ENCODE results near the gene SGMS1.
"Not testable (repeated sequence)": the region's sequence is repeated elsewhere in the genome, so short reads cannot be mapped to it uniquely, and the experiment has no call there.

Gene SGMS1

DNA sequence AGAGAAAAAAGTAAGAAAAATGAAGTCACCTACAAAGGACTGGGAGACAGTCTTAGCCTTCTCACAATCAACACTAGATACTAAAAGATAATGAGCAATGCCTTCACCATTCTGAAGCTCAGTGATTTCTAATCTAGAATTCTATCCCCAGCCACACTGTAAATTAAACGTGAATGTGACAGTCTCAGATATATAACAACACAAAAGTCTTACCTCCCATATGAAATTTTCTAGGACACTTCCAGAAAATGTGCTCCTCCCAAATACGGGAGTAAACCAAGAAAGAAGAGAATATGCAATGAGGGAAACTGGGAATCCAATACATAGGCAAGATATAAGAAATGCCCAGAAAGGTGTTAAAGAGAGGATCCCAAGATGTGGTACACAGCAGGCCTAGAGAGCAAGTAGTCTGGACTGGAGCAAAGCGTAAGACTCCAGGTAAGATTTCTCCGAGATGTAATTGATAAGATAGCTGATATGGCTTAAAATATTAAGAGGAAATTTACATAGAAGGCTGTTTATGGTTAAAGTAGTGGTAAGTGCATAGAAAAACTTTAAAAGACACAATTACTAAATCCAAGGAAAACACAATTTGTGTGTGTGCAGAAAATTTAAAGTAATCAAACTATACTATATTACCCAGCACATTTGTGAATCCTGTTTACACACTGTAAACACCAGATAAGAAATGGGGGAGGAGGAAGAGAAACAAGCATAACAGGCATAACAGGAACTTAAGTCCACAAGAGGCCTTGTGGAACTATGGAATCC lies 44.1 kb downstream of the SGMS1 start:
- no peak for DNase-seq

DNA sequence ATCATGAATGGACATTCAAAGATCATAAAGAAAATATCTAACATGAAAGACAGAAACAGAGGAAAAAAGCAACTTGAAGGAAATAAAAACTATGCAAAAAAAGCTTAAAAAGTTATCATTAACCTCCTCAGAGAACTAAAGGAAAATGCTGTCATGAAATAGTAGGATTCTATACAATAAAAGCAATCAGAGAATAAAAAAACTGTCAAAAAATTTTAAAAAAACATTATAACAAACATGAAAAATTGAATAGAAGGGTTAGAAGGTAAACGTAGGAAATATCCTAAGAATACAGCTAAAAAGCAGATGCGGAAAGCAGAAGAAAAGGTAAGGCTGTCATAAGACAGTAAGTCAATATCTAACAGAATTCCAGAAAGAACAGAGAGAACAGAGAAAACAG lies 44.8 kb downstream of the SGMS1 start:
- no peak for DNase-seq

DNA sequence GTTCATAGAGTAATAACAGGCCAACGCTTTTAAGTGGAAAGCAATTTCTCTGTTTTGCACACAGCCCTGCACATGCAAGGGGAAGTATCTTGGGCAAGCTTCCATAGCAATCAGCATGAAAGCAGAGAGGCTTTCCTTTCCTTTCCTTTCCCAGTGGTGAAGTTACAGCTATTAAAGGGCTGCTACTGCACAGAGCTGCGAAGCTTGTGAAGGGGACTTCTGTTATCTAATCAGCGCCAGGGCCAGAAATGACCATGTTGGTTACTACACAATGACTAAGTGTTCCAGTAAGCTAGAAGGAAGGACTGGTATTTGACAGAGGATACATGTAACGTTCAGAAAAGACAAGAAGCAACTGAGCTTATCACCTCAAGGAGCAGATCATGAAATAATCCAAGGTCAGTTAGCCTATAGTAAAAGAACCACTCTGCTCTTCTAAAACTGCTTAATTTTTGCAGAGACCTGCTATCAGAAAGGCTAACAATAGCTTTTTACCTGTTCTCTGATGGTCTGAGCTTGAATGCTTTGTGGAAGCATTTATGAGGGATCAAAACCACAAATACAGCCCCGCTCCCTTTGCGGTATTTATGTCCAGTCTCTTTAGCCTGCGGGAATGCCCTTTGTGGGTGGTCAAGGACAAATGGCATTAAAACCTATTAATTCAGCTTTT lies 45.9 kb downstream of the SGMS1 start:
- no peak for DNase-seq

DNA sequence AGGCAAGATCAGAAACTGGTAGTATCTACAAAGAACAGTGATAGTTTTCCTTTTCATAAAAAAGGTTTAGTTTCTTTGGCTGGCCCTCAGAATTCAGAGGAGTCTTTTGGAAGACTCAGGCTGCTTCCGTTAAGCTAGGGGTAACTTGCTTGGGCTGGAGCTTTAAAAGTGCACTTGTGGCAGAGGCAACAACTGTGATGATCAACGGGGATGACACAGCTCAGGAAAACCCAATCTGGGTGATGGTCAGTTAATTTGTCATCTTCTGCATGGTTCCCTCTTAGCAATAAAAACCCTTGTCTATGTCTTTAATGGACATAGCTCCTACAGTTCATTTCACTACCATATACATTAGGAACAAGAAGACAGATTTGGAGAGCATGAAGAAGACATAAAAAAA lies 46.7 kb downstream of the SGMS1 start:
- DNase-seq: no peak

DNA sequence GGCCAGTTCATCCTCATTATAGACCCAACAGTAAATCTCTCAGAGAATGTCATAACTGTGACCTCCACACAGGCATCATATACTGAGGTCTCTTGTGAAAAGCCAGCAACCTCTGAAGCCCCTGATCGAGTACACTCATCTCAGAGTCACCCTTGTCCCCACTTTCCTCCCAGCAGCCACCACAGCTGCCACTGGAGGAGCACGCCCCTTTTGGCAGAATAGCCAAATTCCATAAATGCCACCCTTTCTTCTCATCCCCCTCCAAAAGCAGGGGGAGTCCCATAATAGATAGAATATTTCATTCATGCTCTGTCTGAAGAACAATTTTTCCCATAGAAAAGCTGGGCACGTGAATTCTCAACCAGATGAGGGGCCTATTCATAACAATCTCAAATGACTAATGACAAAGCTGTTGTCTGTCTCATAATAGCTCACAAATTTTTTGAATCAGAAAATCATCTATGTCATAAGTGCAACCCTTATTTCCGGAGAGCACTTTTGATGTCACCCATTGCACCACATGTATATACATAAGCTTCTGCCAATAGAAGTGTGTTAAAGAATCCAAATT lies 47.4 kb downstream of the SGMS1 start:
- DNase-seq: no peak

DNA sequence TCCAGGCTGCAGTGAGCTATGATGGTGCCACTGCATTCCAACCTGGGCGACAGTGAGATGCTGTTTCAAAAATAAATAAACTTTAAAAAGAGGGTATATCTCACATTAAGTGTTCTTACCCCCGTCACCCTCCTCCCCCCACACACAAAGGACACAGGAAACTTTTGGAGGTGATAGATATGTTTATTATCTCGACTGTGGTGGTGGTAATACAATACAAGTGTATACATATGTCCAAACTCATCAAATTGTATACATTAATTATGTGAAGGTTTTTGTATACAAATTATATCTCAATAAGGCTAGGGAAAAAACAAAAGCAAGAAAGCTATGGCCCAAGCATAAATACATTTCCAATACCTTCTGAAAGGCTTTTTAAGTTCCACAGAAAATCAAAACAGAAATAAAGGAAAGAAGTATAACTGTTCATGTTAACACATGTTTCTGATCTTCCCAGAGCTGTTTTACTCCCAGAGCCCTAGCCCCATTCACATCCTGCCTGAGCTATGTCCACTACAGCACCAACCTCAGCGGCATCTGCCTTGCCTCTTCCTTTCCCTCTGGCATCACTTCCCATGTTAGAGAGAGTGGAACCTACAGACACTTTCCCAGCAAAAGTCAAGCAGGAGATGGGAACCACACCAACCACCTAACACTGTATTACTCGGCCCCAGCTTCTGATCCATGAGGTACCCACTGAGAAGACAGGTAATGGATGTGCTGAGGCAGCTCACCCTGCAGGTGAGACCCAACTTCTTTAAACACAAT lies 48.1 kb downstream of the SGMS1 start:
- no peak for DNase-seq

DNA sequence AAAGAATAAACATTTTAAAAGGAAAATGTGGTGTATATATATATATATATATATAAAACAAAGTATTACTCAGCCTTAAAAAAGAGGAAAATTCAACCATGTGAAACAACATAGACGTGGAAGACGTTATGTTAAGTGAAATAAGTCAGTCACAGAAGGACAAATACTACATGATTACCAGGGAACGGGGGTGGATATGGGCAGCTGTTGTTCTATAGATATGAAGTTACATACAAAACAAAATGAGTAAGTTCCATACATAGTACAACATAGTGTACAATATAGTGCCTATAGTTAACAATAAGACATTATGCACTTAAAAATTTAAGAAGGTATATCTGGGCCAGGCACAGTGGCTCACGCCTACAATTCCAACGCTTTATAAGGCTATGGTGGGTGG lies 48.8 kb downstream of the SGMS1 start:
- DNase-seq: no peak

DNA sequence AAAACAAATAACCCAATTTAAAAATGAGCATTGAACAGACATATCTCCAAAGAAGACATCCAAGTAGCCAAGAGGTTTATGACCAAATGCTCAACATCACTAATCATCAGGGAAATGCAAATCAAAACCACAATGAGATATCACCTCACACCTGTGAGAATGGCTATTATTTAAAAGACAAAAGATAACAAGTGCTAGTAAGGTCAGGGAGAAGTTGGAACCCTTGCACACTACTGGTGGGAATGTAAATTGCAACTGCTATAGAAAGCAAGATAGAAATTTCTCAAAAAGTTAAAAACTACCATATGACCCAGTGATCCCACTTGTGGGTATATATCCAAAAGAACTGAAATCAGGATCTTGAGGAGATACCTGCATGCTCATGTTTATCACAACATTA lies 49.5 kb downstream of the SGMS1 start:
- DNase-seq: no peak

DNA sequence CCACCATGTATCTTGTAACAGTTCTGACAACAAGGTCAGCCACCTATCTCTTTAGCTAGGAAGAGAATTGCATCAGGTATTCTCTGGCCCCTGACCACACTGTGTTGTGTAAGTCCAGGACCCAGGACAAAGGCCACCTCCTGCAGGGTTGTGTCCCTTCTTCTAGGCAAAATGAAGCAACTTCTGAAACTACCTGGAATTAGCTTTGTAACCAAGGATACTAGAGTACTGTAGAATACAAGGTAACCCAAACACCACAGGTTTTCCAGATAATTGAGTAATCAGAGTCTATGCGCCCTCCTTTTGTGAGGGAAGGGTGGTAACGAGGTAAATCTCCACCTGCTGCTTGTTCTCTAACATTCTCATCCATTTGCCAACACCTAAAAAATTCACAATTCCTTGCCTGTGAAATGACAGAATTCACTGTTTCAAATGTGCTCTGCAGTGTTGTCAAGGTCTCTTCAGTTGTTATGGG lies 51.7 kb downstream of the SGMS1 start:
- DNase-seq: no peak

DNA sequence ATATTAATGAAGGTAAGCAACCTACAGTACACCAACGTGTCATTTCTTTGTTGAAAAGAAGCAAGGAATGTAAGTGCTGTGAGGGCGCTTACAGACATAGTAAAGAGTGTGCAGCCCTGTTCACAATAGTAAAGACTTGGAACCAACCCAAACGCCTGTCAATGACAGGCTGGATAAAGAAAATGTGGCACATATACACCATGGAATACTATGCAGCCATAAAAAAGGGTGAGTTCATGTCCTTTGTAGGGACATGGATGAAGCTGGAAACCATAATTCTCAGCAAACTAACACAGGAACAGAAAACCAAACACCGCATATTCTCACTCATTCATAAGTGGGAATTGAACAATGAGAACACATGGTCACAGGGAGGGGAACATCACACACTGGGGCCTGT lies 55.0 kb downstream of the SGMS1 start:
- DNase-seq: not testable (repeated sequence)

DNA sequence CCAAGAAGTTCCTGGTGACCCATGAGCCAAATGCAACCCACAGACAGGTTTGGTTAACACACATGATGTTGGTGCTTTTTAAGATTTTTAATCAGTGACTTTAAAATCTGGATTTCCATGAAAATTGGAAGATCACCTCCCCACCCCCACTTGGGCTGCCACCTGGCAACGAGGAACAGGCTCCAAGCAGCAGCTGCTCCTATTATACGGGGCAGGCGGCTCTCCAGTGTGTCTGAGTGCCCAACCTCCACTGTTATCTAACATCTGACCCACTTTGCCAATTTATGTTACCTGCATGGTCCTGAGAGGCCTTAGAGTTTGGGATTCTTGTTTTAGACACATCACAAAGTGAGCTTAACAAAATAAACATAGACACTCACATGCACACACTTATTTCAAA lies 56.4 kb downstream of the SGMS1 start:
- no peak for DNase-seq

DNA sequence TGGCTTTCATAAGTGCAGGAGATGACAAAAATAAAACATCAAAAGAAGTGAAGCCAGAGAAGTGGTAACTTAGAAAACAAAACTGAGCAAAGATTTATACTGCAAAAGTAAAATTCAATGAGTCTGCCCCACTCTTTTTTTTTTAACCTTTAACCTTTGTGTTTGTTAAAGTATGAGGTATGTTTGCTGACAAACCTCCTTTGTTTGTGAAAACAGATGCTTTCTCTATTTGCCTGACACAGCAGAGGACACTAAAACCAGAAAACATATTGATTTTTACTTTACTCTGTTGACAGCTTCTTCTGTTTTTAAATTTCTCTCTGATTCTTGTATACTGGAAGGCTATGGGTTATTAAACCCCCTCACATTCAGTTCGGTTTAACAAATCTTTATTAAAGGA lies 57.6 kb downstream of the SGMS1 start:
- no peak for DNase-seq

DNA sequence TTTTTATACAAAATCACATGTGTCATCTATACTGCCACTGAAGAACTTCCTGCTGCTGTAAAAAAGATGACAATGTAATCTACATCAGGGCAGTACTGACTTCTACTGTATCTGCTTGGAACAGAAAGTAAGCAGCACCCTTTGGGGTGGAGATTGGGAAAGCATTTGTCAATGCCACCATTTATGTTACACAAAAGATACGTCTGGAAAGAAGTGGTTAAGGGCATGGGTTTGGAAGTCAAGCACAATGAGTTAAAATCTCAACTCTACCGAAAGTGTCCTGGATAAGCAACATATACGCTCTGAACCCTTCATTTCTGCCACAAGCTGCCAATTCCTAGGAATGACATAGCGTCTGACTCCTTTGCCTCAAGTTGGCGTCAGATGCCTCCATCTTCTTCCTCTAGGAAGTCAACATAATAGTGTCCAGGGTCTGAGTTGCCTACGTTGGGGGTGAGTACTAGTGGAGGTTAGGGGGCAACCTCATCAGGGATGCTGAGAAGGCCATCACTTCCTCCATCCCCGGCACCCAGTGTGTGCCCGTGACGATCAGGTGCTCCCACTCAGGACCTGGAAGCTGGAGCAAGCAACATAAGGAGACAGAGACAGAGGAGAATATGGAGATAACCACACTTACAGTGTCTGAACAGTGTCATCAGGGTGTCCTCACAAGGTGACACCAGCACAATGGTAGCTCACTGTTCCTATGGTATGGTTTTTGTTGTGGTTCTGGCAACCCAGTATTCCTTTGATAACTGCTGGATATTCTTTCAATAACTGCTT lies 58.3 kb downstream of the SGMS1 start:
- DNase-seq: no peak

DNA sequence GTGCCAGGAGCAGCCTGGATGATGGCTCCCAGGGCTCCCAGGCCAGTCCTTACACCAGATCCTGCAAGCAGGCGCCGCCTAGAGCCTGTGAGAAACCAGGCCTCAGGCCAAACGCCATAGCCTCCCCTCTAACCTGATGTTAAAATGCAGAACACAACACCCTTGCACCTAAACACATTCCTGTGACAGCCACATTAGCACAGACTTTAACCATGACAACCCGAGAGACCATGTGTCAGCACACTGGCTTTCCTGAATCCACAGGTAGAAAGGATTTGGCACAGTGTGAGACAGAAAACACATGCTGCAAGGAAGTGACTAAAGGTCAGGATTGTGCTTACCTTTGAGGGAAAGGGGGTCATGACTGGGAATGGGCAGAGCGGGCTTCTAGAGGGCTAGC lies 59.9 kb downstream of the SGMS1 start:
- no peak for DNase-seq

DNA sequence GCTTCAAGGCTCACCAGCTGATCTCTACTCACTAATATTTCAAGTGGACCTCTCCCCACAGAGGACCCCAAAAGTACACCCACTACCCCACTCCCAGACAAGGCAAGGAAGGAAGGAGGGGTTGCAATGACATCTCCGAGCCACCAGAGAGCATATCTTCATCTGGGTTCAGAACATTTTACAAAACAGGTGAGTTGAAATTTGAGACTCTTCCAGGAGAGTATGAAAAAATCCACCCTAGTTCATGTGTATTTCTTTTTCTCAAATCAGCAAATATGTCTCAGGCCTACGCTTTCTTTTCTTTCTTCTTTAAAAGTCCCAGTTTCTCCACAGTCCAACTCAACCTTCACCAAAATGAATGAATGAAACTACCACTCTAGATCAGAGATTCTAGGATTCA lies 61.9 kb downstream of the SGMS1 start:
- DNase-seq: no peak

DNA sequence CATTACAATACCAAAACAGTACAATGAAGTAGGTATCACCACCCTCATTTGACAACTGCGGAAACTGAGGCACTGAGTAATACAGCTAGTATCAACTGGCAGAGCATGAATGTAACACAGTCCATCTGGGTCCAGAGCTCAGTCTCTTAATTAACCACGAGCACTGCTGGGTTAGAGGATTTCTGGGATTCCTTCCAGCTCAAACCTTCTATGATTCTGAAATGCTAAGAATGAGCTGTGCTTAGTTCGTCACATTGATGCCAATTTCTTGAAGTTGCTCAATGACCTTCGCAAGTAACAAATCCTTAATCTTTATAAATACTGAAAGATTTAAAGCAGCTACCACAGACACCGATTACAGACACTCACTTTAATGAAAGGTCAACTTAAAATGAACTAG lies 62.5 kb downstream of the SGMS1 start:
- DNase-seq: no peak

DNA sequence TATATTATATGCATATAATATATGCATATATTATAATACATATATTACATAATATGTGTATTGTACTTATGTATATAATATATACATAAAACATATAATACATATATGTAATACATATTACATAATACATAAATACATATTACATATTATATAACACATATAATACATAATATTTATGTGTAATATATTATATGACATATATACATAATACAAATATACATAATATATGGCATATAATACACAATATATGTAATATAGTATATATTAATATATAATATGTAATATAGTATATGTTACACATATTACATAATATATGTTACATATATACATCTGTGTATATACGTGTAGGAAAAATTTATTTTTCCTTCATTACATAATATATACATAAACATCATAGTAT lies 63.4 kb downstream of the SGMS1 start:
- DNase-seq: no peak

DNA sequence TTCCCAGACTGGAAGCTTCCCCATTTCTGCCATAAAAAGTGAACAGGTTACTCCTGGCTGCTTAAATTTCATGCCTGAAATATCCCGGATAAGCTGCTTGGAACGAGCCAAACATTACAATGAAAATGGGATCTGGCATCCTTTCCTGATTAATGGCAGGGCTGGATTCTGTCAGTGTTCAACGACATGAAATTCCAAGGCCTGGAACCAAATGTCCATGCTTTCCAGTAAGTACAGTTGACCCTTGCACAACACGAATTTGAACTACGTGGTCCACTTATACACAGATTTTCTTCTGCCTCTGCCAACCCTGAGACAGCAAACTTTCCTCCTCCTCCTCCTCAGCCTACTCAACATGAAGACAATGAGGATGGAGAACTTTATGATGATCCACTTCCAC lies 65.4 kb downstream of the SGMS1 start:
- no peak for DNase-seq

DNA sequence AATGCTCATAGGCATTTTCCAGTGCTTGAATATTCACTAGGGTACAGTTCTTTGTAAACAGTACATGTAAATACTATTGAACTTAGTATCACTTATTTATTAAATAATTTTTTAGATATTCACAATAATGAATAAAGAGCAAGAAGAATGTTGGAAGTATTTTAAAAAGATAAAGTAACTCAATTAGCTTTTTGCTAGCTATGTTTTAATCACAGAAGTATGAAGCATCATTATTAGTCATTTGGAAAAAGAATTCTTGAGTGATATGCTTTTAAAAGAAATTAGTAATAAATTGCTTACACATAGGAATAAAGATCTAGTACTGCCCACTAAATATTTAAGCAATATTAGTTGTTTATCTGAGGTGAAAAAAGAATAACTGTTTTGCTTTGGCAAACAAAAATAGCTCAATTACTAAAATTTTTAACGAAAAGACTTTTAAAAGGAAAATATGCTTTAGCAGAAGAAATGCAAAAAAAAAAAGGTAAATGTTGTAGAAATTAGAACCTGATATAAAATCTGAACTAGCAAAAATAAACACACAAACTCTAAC lies 66.5 kb downstream of the SGMS1 start:
- DNase-seq: no peak

DNA sequence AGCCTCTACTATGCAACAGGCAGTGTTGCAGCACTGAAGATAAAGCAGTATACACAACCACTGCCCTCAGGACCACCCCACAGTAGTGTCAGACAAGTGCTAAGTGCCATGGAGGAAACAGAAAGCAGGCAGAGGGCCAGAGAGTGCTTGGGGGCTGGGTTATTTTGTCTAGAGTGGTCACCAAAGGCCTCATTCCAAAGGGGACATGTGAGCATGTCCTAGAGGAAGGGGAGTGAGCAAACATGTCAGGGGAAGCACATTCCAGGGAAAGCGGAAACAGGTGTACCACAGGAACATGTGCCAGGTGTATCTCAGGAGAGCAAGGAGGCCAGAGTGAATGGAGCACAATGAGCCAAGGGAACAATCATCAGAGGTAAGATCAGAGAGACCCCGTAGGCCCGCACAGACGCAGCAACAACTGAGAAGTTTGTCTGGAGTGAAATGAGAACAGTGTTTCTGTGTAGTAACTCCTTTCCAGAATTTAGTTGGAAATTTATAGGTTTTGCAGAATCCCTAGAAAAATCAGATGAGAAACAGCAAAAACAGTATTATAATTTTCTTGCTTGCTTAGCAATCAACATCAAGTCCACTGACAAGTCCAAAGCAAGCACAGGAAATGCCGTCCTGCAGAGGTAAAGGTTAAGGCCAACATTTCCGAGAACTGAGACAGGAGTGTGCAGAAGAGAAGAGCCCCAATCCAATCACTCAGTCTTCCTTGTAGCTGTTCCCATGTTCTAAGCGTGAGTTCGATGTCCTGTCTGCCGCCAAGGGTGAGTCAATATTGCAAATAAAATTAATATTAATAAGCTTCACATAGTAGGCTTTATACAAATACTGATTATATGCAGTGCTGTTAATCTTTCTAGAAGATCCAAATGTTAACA lies 67.3 kb downstream of the SGMS1 start:
- DNase-seq: no peak

DNA sequence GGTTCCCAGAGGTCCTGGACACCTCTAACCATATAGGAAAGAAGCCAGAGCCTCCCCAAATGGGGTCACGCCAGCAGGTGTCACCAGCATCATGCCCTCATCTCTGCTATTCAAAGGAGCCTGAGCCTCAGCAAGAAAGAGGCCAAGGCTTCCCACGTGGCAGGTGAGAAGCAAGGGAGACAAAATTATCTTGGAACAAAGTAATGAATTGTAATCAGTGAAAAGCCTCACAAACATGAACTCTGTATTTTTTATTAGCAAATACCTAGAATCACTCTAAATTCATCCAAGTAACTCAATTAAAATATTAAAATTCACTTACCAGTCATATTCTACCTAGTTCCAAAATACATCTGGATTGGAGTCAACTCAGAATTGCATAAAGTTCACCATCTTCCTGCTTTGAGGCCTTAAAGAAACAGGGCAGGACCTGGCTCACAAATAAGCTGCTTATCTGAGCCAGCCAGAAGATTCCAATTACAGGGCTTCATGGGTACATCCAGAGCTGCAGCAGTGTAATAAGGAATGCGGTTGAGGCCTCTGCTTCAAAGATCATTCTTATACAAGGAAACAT lies 68.7 kb downstream of the SGMS1 start:
- no peak for DNase-seq

Measured in CD4-positive, alpha-beta T cell treated with Interferon gamma for 1 hour (primary cell).